GM12874 (cell line): ENCODE data around the gene SERPING1.

Source experiments
- CTCF ChIP-seq: IDR thresholded peaks from 2 replicates; pipeline ENCODE4 v1.5.1; 2011; ENCODE audit warnings: low read depth, mild to moderate bottlenecking, control low read depth, low read length, moderate library complexity; ENCODE audit not compliant: insufficient read depth

The SERPING1 gene

GRCh38 chr11:57659669-57660068 lies 62.2 kb downstream of the SERPING1 start:
- TF ChIP-seq CTCF, result no peak

GRCh38 chr11:57662893-57663292 lies 65.4 kb downstream of the SERPING1 start:
- no peak; the same call in 1 of the 2 replicates for TF ChIP-seq CTCF

- no peak for TF ChIP-seq CTCF
These were observed 66.5 kb downstream of the SERPING1 start for GRCh38 chr11:57663975-57664374.
